ENCODE data around the gene NEURL4. TPM values are rescaled to one million over a fixed set of nuclear protein-coding genes. Genes with fewer than 3 reads are reported as not detected.

The NEURL4 gene
- polyA plus RNA-seq, 2 of the 4 experiments (the other 2 are of a cell fraction): 12.2 to 50.4 TPM

- DNase-seq (ENCODE audit: low read depth in 1 of 2, low spot score in 1 of 2) (no peak), FAIRE-seq (no peak), ATAC-seq (no peak)
- ChIA-PET CTCF (interaction anchor here (0.6 to 6.6 kb wide), 46 partner anchors 10 to 309 kb away, joined by 3 to 232 read pairs (median 6); partner anchors contain the start of genes ACAP1, FGF11, GPS2 and MPDU1), POLR2A (interaction anchor here (1.2 to 3.9 kb wide), 4 partner anchors 48 to 129 kb away, joined by 3 to 25 read pairs (median 7); partner anchors contain the start of genes POLR2A, TMEM102 and TMEM256)
- no peaks in the 10 kb centered on the region for H3K9me3 ChIP-seq
- H3K4me2 ChIP-seq: peak within 1 kb of the TSS; percentile 48; the same call in 1 of the 3 replicates
- 0 out of 6 replicates have a peak within 1 kb of the TSS, but pooled peaks of 1 of the 2 experiments have one; percentile 11 for H3K27ac ChIP-seq
- H3K4me1 ChIP-seq: peaks cover 45% of the 10 kb centered on the region
- no peak within 1 kb of the TSS for H3K4me3 ChIP-seq
- 77% methylated on average over 8 of the region's 10 CpGs for WGBS (ENCODE audit: missing lambda C conversion rate)
- 0 out of 5 replicates have a peak, but pooled peaks of 1 of the 2 experiments have one; percentile 16 for TF ChIP-seq JUN (IDR thresholded peaks at IDR 0.05)
- TF ChIP-seq SREBF2 (IDR thresholded peaks at IDR 0.05): no peak
These were observed 25.9 kb upstream of the NEURL4 start, which contains the start of gene TMEM95 for GRCh38 chr17:7355053-7355452. Gene TMEM95 (plus strand): TSS chr17:7355156. CDS start chr17:7355205, 49 bp downstream.

- FAIRE-seq: no peak
- H3K4me2 ChIP-seq: no peak overlapping the region
- POLR2A ChIA-PET: interaction anchor here (1.3 to 3.9 kb wide), 3 partner anchors 49 to 130 kb away, joined by 3 to 25 read pairs (median 10); partner anchors contain the start of genes POLR2A and TMEM256
These were observed 25.2 kb upstream of the NEURL4 start for GRCh38 chr17:7354262-7354843.

More at GRCh38 chr17:7354262-7354843, 25.2 kb upstream of the NEURL4 start:
- H3K27ac ChIP-seq: no peak overlapping the region
- H3K9me3 ChIP-seq: no peaks in the 10 kb centered on the region
- H3K4me3 ChIP-seq: no peak overlapping the region
- peaks cover 52% of the 10 kb centered on the region for H3K4me1 ChIP-seq
- no peak for TF ChIP-seq CBX8 (IDR thresholded peaks at IDR 0.05)
- no peak for TF ChIP-seq KDM1A (IDR thresholded peaks at IDR 0.05; ENCODE audit: low read depth)
- no peak for TF ChIP-seq E2F6 (IDR thresholded peaks at IDR 0.05; ENCODE audit: borderline replicate concordance, low read depth)
- no peak for TF ChIP-seq RFX5 (IDR thresholded peaks at IDR 0.05)
- no peak for TF ChIP-seq KDM5A (IDR thresholded peaks at IDR 0.05)
- TF ChIP-seq REST (IDR thresholded peaks at IDR 0.05): no peak
- TF ChIP-seq POLR2A (IDR thresholded peaks at IDR 0.05; ENCODE audit: low read length): no peak; the same call in 1 of the 2 replicates
- TF ChIP-seq ESRRA (IDR thresholded peaks at IDR 0.05; ENCODE audit: borderline replicate concordance, low read length): no peak
- no peak for TF ChIP-seq MAFK (IDR thresholded peaks at IDR 0.05; ENCODE audit: partially characterized antibody)
- no peak for TF ChIP-seq NFE2L2 (conservative IDR thresholded peaks at IDR 0.05; ENCODE audit: low read length)
- TF ChIP-seq POLR2AphosphoS2 (conservative IDR thresholded peaks at IDR 0.05; ENCODE audit: low read length): no peak
- TF ChIP-seq HES2 (IDR thresholded peaks at IDR 0.05): no peak
- TF ChIP-seq HEYL (CRISPR knock-in tag; IDR thresholded peaks at IDR 0.05): no peak
- TF ChIP-seq BHLHE40 (IDR thresholded peaks at IDR 0.05; ENCODE audit: low read depth, low read length): no peak
- no peak for TF ChIP-seq ZFP36 (IDR thresholded peaks at IDR 0.05; ENCODE audit: borderline replicate concordance, partially characterized antibody)
- TF ChIP-seq CTCF (IDR thresholded peaks at IDR 0.05): no peak
- TF ChIP-seq CBX2 (IDR thresholded peaks at IDR 0.05; ENCODE audit: borderline replicate concordance, low read depth): no peak
- TF ChIP-seq TFCP2L1 (CRISPR knock-in tag; IDR thresholded peaks at IDR 0.05): no peak
- TF ChIP-seq TP53 (CRISPR knock-in tag; IDR thresholded peaks at IDR 0.05): no peak
- 88% methylated on average over 9 of the region's 9 CpGs for WGBS (ENCODE audit: missing lambda C conversion rate)
- CTCF ChIA-PET: interaction anchor here (0.8 to 6.6 kb wide), 20 partner anchors 8 to 308 kb away, joined by 3 to 232 read pairs (median 10); partner anchors contain the start of genes ACAP1, FGF11, PLSCR3 and POLR2A
- DNase-seq (ENCODE audit: low read depth in 1 of 2, low spot score in 1 of 2): peak in 1 of 2 experiments; percentile 42
- no peak for ATAC-seq
